RWPE2 (cell line): ENCODE data around the gene PCGF3.
A peak's percentile ranks its signal among the peaks of the same experiment; 100 is the strongest.

ENCODE experiments used
- ATAC-seq: fragments of 200-7000 bp; cut with Tn5 transposase; 3 replicates; pipeline ENCODE4 v1.9.1; 2021; ENCODE audit warnings: low read depth
- DNase-seq: peaks from one replicate; pipeline ENCODE4 v3.0.0-alpha.2; 2020; ENCODE audit warnings: low spot score
- H3K27ac ChIP-seq: fragments of 450-650 bp; 2 replicates; pipeline ENCODE4 v1.5.1; 2017; ENCODE audit warnings: mild to moderate bottlenecking; ENCODE audit not compliant: poor library complexity, severe bottlenecking
- H3K27me3 ChIP-seq: fragments of 250-450 bp; sonication (Bioruptor Pico); 2 replicates; pipeline ENCODE4 v1.5.1; 2021; ENCODE audit warnings: mild to moderate bottlenecking, moderate library complexity; ENCODE audit not compliant: insufficient read depth, poor library complexity, severe bottlenecking
- H3K36me3 ChIP-seq: fragments of 250-450 bp; sonication (Bioruptor Pico); 2 replicates; pipeline ENCODE4 v1.5.1; 2020; ENCODE audit warnings: low read depth, mild to moderate bottlenecking, moderate library complexity
- H3K4me1 ChIP-seq: fragments of 250-450 bp; sonication (Bioruptor Pico); 2 replicates; pipeline ENCODE4 v1.5.1; 2021; ENCODE audit warnings: mild to moderate bottlenecking, moderate library complexity; ENCODE audit not compliant: insufficient read depth, poor library complexity, severe bottlenecking
- H3K4me3 ChIP-seq: fragments of 250-450 bp; sonication (Bioruptor Pico); 2 replicates; pipeline ENCODE4 v1.5.1; 2021; ENCODE audit warnings: mild to moderate bottlenecking, moderate library complexity; ENCODE audit not compliant: severe bottlenecking
- H3K9me3 ChIP-seq: fragments of 250-450 bp; sonication (Bioruptor Pico); 2 replicates; pipeline ENCODE4 v1.5.1; 2021; ENCODE audit warnings: mild to moderate bottlenecking, moderate library complexity; ENCODE audit not compliant: severe bottlenecking
- CTCF ChIP-seq: fragments of 450-650 bp; IDR thresholded peaks from one replicate; pipeline ENCODE4 v1.5.1; 2017; ENCODE audit warnings: mild to moderate bottlenecking, moderate library complexity; ENCODE audit not compliant: poor library complexity, severe bottlenecking

PCGF3 gene

GRCh38 chr4:687048-687970, 18.3 kb upstream of the PCGF3 start:
- DNase-seq = peak; percentile 91
- peak overlapping the region; percentile 50 for H3K27ac ChIP-seq
- peak; percentile 91 for ATAC-seq
- no peaks in the 10 kb centered on the region for H3K36me3 ChIP-seq
- no peaks in the 10 kb centered on the region for H3K9me3 ChIP-seq
- peaks cover 12% of the 10 kb centered on the region for H3K4me1 ChIP-seq
- no peak overlapping the region for H3K4me3 ChIP-seq
- no peak for TF ChIP-seq CTCF
- H3K27me3 ChIP-seq = no peaks in the 10 kb centered on the region

GRCh38 chr4:687971-688853, 17.4 kb upstream of the PCGF3 start:
- no peak for ATAC-seq
- Histone ChIP-seq H3K27me3 (no peaks in the 10 kb centered on the region), H3K4me1 (peaks cover 12% of the 10 kb centered on the region), H3K9me3 (no peaks in the 10 kb centered on the region), H3K27ac (peak overlapping the region; percentile 50), H3K4me3 (no peak overlapping the region), H3K36me3 (no peaks in the 10 kb centered on the region)
- TF ChIP-seq CTCF = no peak
- DNase-seq = peak; percentile 60

GRCh38 chr4:688854-689681, 16.6 kb upstream of the PCGF3 start, which contains the start of gene SLC49A3:
SLC49A3 (minus strand) TSS chr4:689151; CDS start chr4:689127, 24 bp downstream.
- Histone ChIP-seq H3K4me3 (no peak within 1 kb of the TSS), H3K27ac (peak within 1 kb of the TSS; percentile 50), H3K9me3 (no peaks in the 10 kb centered on the region), H3K27me3 (no peaks in the 10 kb centered on the region), H3K36me3 (no peaks in the 10 kb centered on the region), H3K4me1 (peaks cover 12% of the 10 kb centered on the region)
- no peak for DNase-seq
- no peak for ATAC-seq
- TF ChIP-seq CTCF = no peak

GRCh38 chr4:689723-690122, 15.9 kb upstream of the PCGF3 start:
- Histone ChIP-seq H3K4me1 (peaks cover 12% of the 10 kb centered on the region), H3K36me3 (no peaks in the 10 kb centered on the region), H3K4me3 (no peak overlapping the region), H3K27ac (no peak overlapping the region), H3K9me3 (no peaks in the 10 kb centered on the region), H3K27me3 (no peaks in the 10 kb centered on the region)
- TF ChIP-seq CTCF = no peak
- no peak for ATAC-seq
- no peak for DNase-seq
